Prostate gland (tissue), 2 donors: ENCODE results near the gene GTF2IRD1. TPM values are rescaled to one million over a fixed set of nuclear protein-coding genes. Genes with fewer than 3 reads are reported as not detected.
A peak's percentile ranks its signal among the peaks of the same experiment; 100 is the strongest.

Experiments
- DNase-seq: peaks from one replicate; pipeline ENCODE4 v3.0.0-alpha.2; 2019; ENCODE audit warnings: low spot score
- H3K27ac ChIP-seq, 2 donors: fragments of 200-600 bp; sonication (generic); 2 replicates each; pipeline ENCODE4 v1.5.1; 2017 to 2019
- H3K27me3 ChIP-seq: fragments of 200-600 bp; sonication (generic); replicated peaks from 2 replicates; pipeline ENCODE4 v1.5.1; 2019; ENCODE audit not compliant: insufficient read depth
- H3K36me3 ChIP-seq, 2 donors: fragments of 200-600 bp; sonication (generic); 1 replicate in 1 of 2; 2 replicates in 1 of 2; pipeline versions ENCODE4 v1.5.1 to v1.8.1; 2017 to 2019
- H3K4me1 ChIP-seq: fragments of 200-600 bp; sonication (generic); replicated peaks from 2 replicates; pipeline ENCODE4 v1.5.1; 2019
- H3K4me3 ChIP-seq, 2 donors: fragments of 200-600 bp; sonication (generic); 2 replicates each; pipeline ENCODE4 v1.5.1; 2017 to 2019
- H3K9me3 ChIP-seq: fragments of 200-600 bp; sonication (generic); 2 replicates; pipeline ENCODE4 v1.5.1; 2017
- POLR2A ChIP-seq: fragments of 450-650 bp; IDR thresholded peaks from one replicate; pipeline ENCODE4 v1.6.1; 2016; ENCODE audit warnings: antibody characterized with exemption, mild to moderate bottlenecking
- POLR2AphosphoS5 ChIP-seq: sonication (generic); formaldehyde crosslinking; IDR thresholded peaks from one replicate; pipeline ENCODE4 v1.6.1; 2017; ENCODE audit warnings: antibody characterized with exemption
- WGBS: methylation state at CpG from one replicate; pipeline ENCODE4 v1.1.5; 2018; 5-methylcytosine and 5-hydroxymethylcytosine counted together
- intact Hi-C: fragments of 100-400 bp; cut with DNase I; formaldehyde crosslinking; loops from one replicate; pipeline ENCODE4 v1.14.2; 2022
- total RNA-seq, 2 donors: library from RNA; depleted of rRNA; stranded (reverse); fragments of >200 nt; gene quantifications; one replicate each; pipeline ENCODE4 v1.1.0, GENCODE V29; 2016
- TF ChIP-seq, protein P1 (sequence below), 4 experiments: fragments of 200-600 bp in 2 of 4; fragments of 450-650 bp in 2 of 4; sonication (generic) in 2 of 4; IDR thresholded peaks; 1 replicate in 3 of 4; 2 replicates in 1 of 4; pipeline ENCODE4 v1.5.1; 2016 to 2019; ENCODE audit warnings: antibody characterized with exemption in 4 of 4, mild to moderate bottlenecking in 2 of 4, moderate library complexity in 2 of 4

Gene GTF2IRD1
- total RNA-seq, 2 donors from 2014 or later, result 24.0 to 36.6 TPM

DNA sequence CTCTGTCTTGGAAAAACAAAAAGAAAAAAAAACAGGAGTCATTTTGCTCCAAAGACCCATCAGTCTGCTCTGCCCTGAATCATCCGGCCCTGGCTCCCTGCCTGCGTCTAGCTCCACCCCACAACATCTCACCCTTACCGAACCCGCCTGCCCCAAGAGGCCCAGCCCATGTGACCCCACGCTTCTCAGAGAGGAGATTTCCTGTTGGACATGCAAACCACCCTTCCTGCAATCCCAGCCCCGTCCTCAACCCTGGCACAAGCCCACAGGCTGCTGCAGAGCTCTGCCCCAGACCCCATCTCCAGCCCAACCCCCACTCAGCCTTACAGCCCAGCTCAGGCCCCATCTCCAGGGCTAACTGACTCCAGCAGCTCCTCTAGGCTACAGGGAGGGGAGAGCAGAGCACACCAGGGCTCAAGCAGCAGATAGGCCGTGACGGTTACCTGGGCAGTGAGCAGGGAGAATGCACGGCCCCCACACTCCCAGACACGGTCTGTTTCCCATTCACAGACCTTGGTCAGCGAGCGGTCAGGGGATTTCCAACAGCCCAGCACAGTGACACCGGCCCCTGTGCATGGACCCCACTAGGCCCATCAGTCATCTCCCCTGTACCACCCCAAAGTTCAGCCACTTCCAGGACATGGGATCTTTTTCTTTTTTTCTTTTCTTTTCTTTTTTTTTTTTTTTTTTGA is 133.9 kb downstream of the GTF2IRD1 start:
- intact Hi-C loops, result no loop called here
- peak; percentile 29 for DNase-seq
- no peaks in the 10 kb centered on the region for H3K36me3 ChIP-seq
- no peak for TF ChIP-seq POLR2A
- TF ChIP-seq, protein P1, sequence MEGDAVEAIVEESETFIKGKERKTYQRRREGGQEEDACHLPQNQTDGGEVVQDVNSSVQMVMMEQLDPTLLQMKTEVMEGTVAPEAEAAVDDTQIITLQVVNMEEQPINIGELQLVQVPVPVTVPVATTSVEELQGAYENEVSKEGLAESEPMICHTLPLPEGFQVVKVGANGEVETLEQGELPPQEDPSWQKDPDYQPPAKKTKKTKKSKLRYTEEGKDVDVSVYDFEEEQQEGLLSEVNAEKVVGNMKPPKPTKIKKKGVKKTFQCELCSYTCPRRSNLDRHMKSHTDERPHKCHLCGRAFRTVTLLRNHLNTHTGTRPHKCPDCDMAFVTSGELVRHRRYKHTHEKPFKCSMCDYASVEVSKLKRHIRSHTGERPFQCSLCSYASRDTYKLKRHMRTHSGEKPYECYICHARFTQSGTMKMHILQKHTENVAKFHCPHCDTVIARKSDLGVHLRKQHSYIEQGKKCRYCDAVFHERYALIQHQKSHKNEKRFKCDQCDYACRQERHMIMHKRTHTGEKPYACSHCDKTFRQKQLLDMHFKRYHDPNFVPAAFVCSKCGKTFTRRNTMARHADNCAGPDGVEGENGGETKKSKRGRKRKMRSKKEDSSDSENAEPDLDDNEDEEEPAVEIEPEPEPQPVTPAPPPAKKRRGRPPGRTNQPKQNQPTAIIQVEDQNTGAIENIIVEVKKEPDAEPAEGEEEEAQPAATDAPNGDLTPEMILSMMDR (IDR thresholded peaks at IDR 0.05), result no peak
- TF ChIP-seq POLR2AphosphoS5, result no peak
- no peaks in the 10 kb centered on the region for H3K4me1 ChIP-seq
- 43% methylated on average over 13 of the region's 13 CpGs for WGBS
- no peak overlapping the region for H3K4me3 ChIP-seq
- no peaks in the 10 kb centered on the region for H3K27me3 ChIP-seq
- no peak overlapping the region for H3K27ac ChIP-seq
- H3K9me3 ChIP-seq, result no peaks in the 10 kb centered on the region

DNA sequence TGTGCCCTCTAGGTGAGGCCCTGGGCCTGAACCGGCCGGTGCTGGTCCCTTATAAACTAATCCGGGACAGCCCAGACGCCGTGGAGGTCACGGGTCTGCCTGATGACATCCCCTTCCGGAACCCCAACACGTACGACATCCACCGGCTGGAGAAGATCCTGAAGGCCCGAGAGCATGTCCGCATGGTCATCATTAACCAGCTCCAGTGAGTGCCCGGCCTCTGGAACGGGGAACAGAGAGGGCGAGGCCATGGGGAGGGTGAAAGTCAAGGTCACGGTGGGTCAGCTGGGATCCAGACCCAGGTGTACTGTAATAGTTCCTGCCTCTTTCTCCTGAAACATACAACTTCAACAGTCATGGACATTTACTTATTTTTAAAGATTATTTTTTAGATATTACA is 137.1 kb downstream of the GTF2IRD1 start:
- DNase-seq, result no peak
- no peak for TF ChIP-seq POLR2A
- intact Hi-C loops, result no loop called here
- Histone ChIP-seq H3K27ac (no peak overlapping the region), H3K9me3 (no peaks in the 10 kb centered on the region), H3K36me3 (no peaks in the 10 kb centered on the region), H3K27me3 (no peaks in the 10 kb centered on the region), H3K4me3 (no peak overlapping the region), H3K4me1 (no peaks in the 10 kb centered on the region)
- WGBS, result 96% methylated on average over 15 of the region's 16 CpGs

- WGBS, result 93% methylated on average over 1 of the region's 1 CpG
- Histone ChIP-seq H3K36me3 (no peaks in the 10 kb centered on the region), H3K4me1 (no peaks in the 10 kb centered on the region), H3K4me3 (no peak overlapping the region), H3K9me3 (no peaks in the 10 kb centered on the region), H3K27me3 (no peaks in the 10 kb centered on the region), H3K27ac (no peak overlapping the region)
- TF ChIP-seq POLR2A, result no peak
- TF ChIP-seq, protein P1 (IDR thresholded peaks at IDR 0.05), result no peak
- TF ChIP-seq POLR2AphosphoS5, result no peak
- intact Hi-C loops, result no loop called here
- no peak for DNase-seq
These were observed 144.9 kb downstream of the GTF2IRD1 start for GRCh38 chr7:74598558-74598957.

DNA sequence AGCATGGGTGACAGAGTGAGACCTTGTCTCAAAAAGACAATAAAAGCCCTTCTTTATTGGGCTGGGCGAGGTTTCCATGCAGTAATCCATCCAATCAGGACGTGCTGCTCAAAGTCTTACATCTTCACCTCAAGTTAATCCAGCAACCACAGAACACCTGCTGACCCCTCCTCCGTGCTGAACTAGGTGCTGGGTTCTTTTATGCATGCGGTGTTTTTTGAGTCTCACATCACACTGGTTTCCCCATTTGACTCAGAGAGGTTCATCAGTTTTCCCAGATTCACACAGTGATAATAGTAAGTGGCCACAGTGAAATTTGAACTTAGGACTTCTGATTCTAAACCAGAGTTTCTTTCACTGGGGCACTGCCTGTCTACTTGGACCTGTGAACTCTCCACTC is 145.5 kb downstream of the GTF2IRD1 start:
- no peak for TF ChIP-seq POLR2A
- TF ChIP-seq, protein P1 (IDR thresholded peaks at IDR 0.05), result no peak
- no peak for TF ChIP-seq POLR2AphosphoS5
- intact Hi-C loops, result no loop called here
- 86% methylated on average over 4 of the region's 4 CpGs for WGBS
- Histone ChIP-seq H3K27me3 (no peaks in the 10 kb centered on the region), H3K27ac (no peak overlapping the region), H3K36me3 (no peaks in the 10 kb centered on the region), H3K4me3 (no peak overlapping the region), H3K9me3 (no peaks in the 10 kb centered on the region), H3K4me1 (no peaks in the 10 kb centered on the region)
- no peak for DNase-seq

- intact Hi-C loops, result no loop called here
- H3K27ac ChIP-seq, result peak overlapping the region; percentile 69 to 78
These were observed 150.8 kb downstream of the GTF2IRD1 start for GRCh38 chr7:74604326-74605020.

More at GRCh38 chr7:74604326-74605020, 150.8 kb downstream of the GTF2IRD1 start:
- Histone ChIP-seq H3K27me3 (no peaks in the 10 kb centered on the region), H3K4me3 (no peak overlapping the region), H3K36me3 (no peaks in the 10 kb centered on the region), H3K4me1 (peaks cover 6% of the 10 kb centered on the region), H3K9me3 (no peaks in the 10 kb centered on the region)
- TF ChIP-seq, protein P1 (IDR thresholded peaks at IDR 0.05), result no peak
- TF ChIP-seq POLR2AphosphoS5 (peak; percentile 90), POLR2A (peak; percentile 24)
- WGBS, result 67% methylated on average over 7 of the region's 7 CpGs
- peak; percentile 89 for DNase-seq
